Vagina (tissue), 2 donors: Measurements from ENCODE around the gene ACY1. TPM values are rescaled to one million over a fixed set of nuclear protein-coding genes. Genes with fewer than 3 reads are reported as not detected.
A peak's percentile ranks its signal among the peaks of the same experiment; 100 is the strongest.

ENCODE experiments used
- DNase-seq, 2 donors: peaks; one replicate each; pipeline ENCODE4 v3.0.0-alpha.2; 2017; ENCODE audit errors: extremely low spot score in 2 of 2
- H3K27ac ChIP-seq: fragments of 200-600 bp; sonication (generic); one replicate; pipeline ENCODE4 v1.5.1; 2019
- H3K27me3 ChIP-seq: fragments of 200-600 bp; sonication (generic); one replicate; pipeline ENCODE4 v1.5.1; 2019
- H3K36me3 ChIP-seq, 2 donors: fragments of 200-600 bp; sonication (generic); one replicate each; pipeline ENCODE4 v1.5.1; 2017 to 2019
- H3K4me1 ChIP-seq: fragments of 200-600 bp; sonication (generic); one replicate; pipeline ENCODE4 v1.5.1; 2019
- H3K4me3 ChIP-seq, 2 donors: fragments of 200-600 bp; sonication (generic); 1 replicate in 1 of 2; 2 replicates in 1 of 2; pipeline ENCODE4 v1.5.1; 2016 to 2019
- H3K9me3 ChIP-seq: fragments of 200-600 bp; sonication (generic); one replicate; pipeline ENCODE4 v1.5.1; 2019
- POLR2A ChIP-seq, 2 donors: fragments of 450-650 bp; IDR thresholded peaks; one replicate each; pipeline ENCODE4 v1.6.1; 2017; ENCODE audit warnings: antibody characterized with exemption in 2 of 2, mild to moderate bottlenecking in 2 of 2, moderate library complexity in 2 of 2
- POLR2AphosphoS5 ChIP-seq, 2 donors: sonication (generic); formaldehyde crosslinking; IDR thresholded peaks; one replicate each; pipeline ENCODE4 v1.9.0; 2017; ENCODE audit warnings: antibody characterized with exemption in 2 of 2, mild to moderate bottlenecking in 2 of 2, low read depth in 1 of 2; ENCODE audit not compliant: insufficient read depth in 1 of 2
- intact Hi-C: fragments of 100-400 bp; cut with DNase I; formaldehyde crosslinking; loops from one replicate; pipeline ENCODE4 v1.15.1; 2023
- total RNA-seq: library from RNA; depleted of rRNA; stranded (reverse); fragments of >200 nt; gene quantifications from one replicate; pipeline ENCODE4 v1.2.3, GENCODE V29; 2016
- TF ChIP-seq, protein P1 (sequence below), 3 experiments: fragments of 450-650 bp in 2 of 3; fragments of 200-600 bp in 1 of 3; sonication (generic) in 1 of 3; IDR thresholded peaks; one replicate each; pipeline ENCODE4 v1.5.1; 2017 to 2019; ENCODE audit warnings: antibody characterized with exemption in 3 of 3, mild to moderate bottlenecking in 2 of 3, moderate library complexity in 2 of 3

ACY1 gene
- total RNA-seq, 1 donor from 2014 or later = 29.7 TPM

DNA sequence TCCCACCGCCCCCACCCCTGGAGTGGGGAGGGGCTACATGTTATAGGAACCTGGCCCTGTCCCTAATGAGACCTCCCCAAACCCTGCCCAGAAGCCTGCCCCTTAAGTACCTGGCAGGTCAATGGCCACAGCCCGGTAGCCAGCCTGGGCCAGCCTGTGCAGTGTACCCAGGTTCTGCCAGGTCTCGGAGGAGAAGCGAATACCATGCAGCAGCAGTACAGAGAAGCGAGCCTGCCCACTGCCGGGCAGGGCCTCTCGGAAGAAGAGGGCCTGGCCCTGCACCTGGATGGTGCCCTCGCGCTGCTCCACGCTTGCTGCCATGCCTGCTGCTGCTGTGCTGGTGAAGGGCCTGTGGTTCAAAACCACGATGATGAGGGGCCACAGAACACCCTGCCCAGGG, 12.0 kb upstream of the ACY1 start:
- Histone ChIP-seq H3K4me3 (no peak overlapping the region), H3K27me3 (no peaks in the 10 kb centered on the region), H3K4me1 (peaks cover 51% of the 10 kb centered on the region), H3K36me3 (no peaks in the 10 kb centered on the region), H3K27ac (no peak overlapping the region), H3K9me3 (no peaks in the 10 kb centered on the region)
- TF ChIP-seq POLR2A (IDR thresholded peaks at IDR 0.05) = no peak
- no peak for TF ChIP-seq POLR2AphosphoS5 (IDR thresholded peaks at IDR 0.05; ENCODE audit: insufficient read depth in 1 of 2, low read depth in 1 of 2)
- TF ChIP-seq, protein P1, sequence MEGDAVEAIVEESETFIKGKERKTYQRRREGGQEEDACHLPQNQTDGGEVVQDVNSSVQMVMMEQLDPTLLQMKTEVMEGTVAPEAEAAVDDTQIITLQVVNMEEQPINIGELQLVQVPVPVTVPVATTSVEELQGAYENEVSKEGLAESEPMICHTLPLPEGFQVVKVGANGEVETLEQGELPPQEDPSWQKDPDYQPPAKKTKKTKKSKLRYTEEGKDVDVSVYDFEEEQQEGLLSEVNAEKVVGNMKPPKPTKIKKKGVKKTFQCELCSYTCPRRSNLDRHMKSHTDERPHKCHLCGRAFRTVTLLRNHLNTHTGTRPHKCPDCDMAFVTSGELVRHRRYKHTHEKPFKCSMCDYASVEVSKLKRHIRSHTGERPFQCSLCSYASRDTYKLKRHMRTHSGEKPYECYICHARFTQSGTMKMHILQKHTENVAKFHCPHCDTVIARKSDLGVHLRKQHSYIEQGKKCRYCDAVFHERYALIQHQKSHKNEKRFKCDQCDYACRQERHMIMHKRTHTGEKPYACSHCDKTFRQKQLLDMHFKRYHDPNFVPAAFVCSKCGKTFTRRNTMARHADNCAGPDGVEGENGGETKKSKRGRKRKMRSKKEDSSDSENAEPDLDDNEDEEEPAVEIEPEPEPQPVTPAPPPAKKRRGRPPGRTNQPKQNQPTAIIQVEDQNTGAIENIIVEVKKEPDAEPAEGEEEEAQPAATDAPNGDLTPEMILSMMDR (IDR thresholded peaks at IDR 0.05) = no peak
- DNase-seq = no peak
- intact Hi-C loops = no loop called here

DNA sequence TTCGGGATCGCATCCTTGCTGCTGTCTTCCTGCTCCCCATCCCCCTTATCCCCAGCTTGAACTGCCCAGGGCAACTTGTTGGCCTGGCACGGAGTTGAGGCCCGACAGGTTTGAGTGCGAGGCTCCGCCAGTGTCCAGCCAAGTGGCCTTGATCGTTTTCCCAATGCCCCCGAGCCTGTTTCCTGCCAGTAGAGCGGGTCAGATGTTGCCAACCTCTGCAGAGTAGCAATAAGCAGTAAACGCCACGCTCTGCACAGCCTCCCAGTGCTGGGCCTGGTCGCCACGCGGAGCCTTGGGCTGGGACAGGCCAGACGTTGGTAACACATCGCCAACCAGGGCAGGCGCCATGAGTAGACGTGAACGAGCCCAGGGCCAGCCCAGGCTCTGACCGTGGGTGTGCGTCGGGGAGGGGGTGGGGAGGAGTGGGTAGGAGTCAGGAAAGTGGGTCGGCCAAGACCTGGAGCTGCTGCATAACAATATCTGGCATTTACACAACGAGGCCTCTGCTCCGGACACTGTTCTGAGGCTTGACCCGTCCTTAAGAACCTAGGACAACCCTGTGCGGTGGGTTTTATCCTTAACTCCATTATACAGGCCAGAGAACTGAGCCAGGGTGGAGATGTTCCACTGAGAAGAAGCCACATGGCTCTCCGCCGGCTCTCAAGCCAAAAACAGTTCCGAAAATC, 8.9 kb upstream of the ACY1 start:
- H3K4me1 ChIP-seq = peaks cover 30% of the 10 kb centered on the region
- no peaks in the 10 kb centered on the region for H3K9me3 ChIP-seq
- intact Hi-C loops = loop anchor here (2.0 kb wide), 1 partner anchor 34 kb away; the partner anchor contains the start of gene RRP9
- no peak for DNase-seq
- TF ChIP-seq POLR2A (IDR thresholded peaks at IDR 0.05) = no peak
- TF ChIP-seq, protein P1 (IDR thresholded peaks at IDR 0.05) = peak in 1 of 3 experiments; percentile 49
- H3K36me3 ChIP-seq = no peaks in the 10 kb centered on the region
- H3K27me3 ChIP-seq = no peaks in the 10 kb centered on the region
- peak overlapping the region; percentile 94 for H3K27ac ChIP-seq
- H3K4me3 ChIP-seq = peak overlapping the region; percentile 61 to 81

DNA sequence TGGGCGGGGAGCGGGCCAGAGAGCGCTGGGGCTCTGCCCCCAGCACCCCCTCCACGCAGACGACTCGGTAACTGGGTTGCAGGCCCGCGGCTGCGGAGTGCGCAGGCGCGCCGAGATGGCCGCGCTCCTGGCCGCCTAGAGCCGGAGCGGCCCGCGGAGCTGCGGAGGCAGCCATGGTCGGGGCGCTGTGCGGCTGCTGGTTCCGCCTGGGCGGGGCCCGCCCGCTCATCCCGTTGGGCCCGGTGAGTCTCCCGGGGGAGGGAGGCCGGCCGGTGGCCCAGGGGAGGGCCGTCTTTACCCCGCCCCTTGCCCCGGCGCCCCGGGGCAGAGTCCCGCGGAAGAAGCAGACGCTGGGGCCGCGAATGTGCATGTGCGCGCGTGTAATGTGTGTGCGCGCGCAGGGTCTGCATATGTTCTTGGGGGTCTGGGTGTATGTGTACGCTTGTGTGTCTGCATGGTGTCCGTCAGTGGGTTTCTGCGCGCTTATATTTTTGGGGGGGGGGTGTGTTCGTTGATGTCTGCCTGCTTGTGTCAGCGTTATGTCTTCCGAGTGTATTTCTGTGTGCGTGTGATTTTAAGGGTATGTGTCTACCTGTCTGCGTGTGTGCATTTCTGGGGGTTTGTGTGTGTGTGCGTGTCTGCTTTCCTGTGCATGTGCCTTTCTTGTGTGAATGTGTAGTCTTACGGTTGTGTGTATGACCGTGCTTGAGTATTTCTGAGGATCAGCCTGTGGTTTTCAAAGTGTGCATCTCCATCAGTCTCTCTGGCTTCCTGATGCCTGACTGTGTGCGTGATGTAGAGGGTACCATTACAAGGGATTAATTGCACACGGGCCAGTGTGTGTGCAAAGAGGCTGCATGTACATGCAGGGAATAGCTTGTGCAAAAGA, 8.1 kb upstream of the ACY1 start, which contains the start of gene ABHD14A:
Gene ABHD14A (plus strand): TSS at position 102 of the 889 bp plus-strand sequence. CDS start 72 bp downstream, at position 174.
- H3K4me1 ChIP-seq = peaks cover 30% of the 10 kb centered on the region
- peak in 1 of 2 donors; percentile 42 for TF ChIP-seq POLR2A (IDR thresholded peaks at IDR 0.05)
- TF ChIP-seq, protein P1 (IDR thresholded peaks at IDR 0.05) = no peak
- TF ChIP-seq POLR2AphosphoS5 (IDR thresholded peaks at IDR 0.05; ENCODE audit: insufficient read depth in 1 of 2, low read depth in 1 of 2) = peak in 1 of 2 donors; percentile 11
- no peak for DNase-seq
- H3K36me3 ChIP-seq = no peaks in the 10 kb centered on the region
- no peaks in the 10 kb centered on the region for H3K27me3 ChIP-seq
- H3K27ac ChIP-seq = peak within 1 kb of the TSS; percentile 94
- intact Hi-C loops = loop anchor here (2.0 kb wide), 1 partner anchor 34 kb away; the partner anchor contains the start of gene RRP9
- peak within 1 kb of the TSS; percentile 61 to 81 for H3K4me3 ChIP-seq
- no peaks in the 10 kb centered on the region for H3K9me3 ChIP-seq

DNA sequence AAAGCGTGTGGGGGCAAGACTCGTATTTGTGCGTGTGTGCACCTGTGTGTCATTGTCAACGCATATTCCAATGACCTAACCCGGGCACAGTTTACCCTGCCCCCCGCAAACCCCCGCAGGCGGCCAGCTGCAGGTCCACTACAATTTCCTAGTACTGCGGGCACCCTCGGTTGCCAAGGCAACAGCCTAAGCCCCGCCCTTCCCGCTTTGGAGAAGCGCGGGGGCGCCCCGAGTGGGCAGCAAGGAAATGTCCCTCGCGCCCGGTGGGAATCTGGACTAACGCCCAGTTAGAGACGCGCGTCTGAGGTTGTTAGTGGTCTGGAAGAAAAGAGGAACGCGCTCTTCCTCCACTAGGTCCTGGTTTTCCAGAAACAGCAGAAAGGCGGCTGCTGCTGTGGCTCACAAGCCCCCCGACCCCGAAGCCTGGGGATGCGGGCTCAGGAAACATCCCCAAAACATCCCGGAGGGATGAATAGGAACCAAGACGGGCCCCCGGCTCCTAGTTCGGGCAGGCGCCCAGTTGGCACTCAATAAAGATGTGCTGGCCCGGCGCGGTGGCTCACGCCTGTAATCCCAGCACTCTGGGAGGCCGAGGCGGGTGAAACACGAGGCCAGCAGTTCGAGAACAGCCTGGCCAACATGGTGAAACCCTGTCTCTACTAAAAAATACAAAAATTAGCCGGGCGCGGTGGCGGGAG, 7.3 kb upstream of the ACY1 start:
- H3K27me3 ChIP-seq = no peaks in the 10 kb centered on the region
- H3K4me3 ChIP-seq = peak overlapping the region; percentile 61 to 81
- peak overlapping the region; percentile 94 for H3K27ac ChIP-seq
- no peaks in the 10 kb centered on the region for H3K36me3 ChIP-seq
- intact Hi-C loops = loop anchor here (2.0 kb wide), 1 partner anchor 35 kb away; the partner anchor contains the start of gene RRP9
- DNase-seq = no peak
- peaks cover 30% of the 10 kb centered on the region for H3K4me1 ChIP-seq
- peak in 1 of 2 donors; percentile 19 for TF ChIP-seq POLR2AphosphoS5 (IDR thresholded peaks at IDR 0.05; ENCODE audit: insufficient read depth in 1 of 2, low read depth in 1 of 2)
- TF ChIP-seq POLR2A (IDR thresholded peaks at IDR 0.05) = no peak
- no peaks in the 10 kb centered on the region for H3K9me3 ChIP-seq
